Fibroblast of villous mesenchyme (primary cell): ENCODE results near the gene CLCN4. TPM values are rescaled to one million over a fixed set of nuclear protein-coding genes. Genes with fewer than 3 reads are reported as not detected.
A peak's percentile ranks its signal among the peaks of the same experiment; 100 is the strongest.

Source experiments
- DNase-seq: peaks from one replicate; pipeline ENCODE4 v3.0.0-alpha.2; 2010; ENCODE audit warnings: low read depth
- H3K4me3 ChIP-seq: 2 replicates; pipeline ENCODE4 v1.5.1; 2011; ENCODE audit warnings: low read depth, mild to moderate bottlenecking, low read length
- total RNA-seq: library from RNA; depleted of rRNA; stranded (reverse); fragments of >200 nt; gene quantifications from 2 replicates; pipeline ENCODE4 v1.2.3, GENCODE V29; 2012
- TF ChIP-seq, protein P1 (sequence below): IDR thresholded peaks from 2 replicates; pipeline ENCODE4 v1.5.1; 2012; ENCODE audit warnings: low read depth, mild to moderate bottlenecking, low read length; ENCODE audit not compliant: insufficient read depth

CLCN4 gene
- total RNA-seq, 1 donor, result 1.3 TPM

DNA sequence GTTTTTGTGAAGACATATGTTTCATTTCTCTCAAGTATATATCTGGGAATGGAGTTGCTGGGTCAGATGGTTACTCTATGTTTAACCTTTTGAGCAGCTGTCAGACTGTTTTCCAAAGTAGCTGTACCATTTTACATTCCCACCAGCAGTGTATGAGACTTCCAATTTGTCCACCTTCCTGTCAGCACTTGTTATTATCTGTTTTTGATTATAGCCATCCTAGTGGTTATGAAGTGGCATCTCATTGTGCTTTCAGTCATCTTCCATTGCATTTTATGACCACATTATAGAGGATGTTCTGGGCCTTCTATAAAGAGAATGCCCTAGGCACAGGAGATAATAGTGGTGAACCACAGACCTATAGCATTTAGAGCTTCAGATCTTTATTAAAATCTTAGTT is 39.2 kb downstream of the CLCN4 start:
- H3K4me3 ChIP-seq, result no peak overlapping the region
- TF ChIP-seq, protein P1, sequence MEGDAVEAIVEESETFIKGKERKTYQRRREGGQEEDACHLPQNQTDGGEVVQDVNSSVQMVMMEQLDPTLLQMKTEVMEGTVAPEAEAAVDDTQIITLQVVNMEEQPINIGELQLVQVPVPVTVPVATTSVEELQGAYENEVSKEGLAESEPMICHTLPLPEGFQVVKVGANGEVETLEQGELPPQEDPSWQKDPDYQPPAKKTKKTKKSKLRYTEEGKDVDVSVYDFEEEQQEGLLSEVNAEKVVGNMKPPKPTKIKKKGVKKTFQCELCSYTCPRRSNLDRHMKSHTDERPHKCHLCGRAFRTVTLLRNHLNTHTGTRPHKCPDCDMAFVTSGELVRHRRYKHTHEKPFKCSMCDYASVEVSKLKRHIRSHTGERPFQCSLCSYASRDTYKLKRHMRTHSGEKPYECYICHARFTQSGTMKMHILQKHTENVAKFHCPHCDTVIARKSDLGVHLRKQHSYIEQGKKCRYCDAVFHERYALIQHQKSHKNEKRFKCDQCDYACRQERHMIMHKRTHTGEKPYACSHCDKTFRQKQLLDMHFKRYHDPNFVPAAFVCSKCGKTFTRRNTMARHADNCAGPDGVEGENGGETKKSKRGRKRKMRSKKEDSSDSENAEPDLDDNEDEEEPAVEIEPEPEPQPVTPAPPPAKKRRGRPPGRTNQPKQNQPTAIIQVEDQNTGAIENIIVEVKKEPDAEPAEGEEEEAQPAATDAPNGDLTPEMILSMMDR, result no peak
- DNase-seq, result no peak

DNA sequence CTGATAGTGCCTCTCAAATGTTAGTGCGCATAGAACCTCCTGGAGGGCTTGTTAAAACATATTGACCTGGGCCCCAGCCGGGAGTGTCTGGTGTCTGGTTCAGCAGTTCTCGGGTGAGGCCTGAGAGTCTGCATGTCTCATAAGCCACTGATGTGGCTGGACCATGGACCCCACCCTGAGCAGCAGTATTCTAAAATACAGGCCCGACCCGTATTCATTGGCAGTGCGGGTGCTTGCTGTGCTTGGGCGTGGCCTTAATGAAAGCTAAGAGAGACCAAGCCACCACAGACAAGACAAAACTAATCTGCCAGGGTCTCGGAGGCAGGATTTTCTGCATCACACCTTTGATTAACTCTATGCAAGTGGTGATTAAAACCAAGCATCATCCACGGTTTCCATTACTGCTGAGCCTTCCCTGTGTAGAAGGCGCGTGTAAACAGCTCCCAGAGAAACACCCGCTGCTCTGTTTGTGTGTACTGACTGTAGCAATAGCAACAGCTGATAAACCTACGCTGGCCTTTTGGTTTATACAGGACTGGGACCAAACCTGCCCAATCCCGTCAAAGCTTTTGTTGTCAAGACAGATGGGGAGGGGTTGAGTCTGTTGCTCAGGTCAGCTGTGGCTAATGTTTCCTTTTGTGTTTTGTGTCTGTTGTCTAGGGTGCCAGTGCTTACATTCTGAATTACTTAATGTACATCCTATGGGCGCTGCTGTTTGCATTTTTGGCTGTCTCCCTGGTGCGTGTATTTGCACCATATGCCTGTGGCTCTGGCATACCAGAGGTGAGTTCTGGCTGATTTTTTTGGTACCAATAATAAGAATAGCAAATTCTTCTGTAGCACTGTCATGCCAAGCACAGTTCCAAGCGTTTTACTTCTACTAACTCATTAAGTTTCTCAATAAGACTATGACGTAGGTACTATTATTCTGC is 40.8 kb downstream of the CLCN4 start:
- no peak overlapping the region for H3K4me3 ChIP-seq
- peak; percentile 68 for DNase-seq
- TF ChIP-seq, protein P1, result no peak

DNA sequence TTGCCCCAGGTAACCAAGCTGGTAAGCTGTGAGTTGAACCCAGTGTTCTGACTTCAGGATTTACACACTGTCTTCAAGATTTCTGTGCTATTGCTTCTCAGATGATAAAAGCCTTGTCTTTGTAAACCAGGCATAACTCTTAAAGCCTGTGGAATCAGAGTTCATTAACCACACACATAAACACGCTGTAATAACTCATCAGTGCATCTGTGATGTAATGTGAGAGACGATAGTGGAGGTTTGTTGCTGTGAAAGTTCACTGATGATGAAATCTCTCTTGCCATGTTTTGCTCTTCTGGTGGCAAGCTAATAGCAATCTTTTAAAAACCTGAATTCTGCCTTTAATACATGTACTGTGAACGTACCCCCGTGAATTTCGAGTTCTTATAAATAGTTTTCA is 41.5 kb downstream of the CLCN4 start:
- DNase-seq, result peak; percentile 96
- TF ChIP-seq, protein P1, result no peak
- no peak overlapping the region for H3K4me3 ChIP-seq

DNA sequence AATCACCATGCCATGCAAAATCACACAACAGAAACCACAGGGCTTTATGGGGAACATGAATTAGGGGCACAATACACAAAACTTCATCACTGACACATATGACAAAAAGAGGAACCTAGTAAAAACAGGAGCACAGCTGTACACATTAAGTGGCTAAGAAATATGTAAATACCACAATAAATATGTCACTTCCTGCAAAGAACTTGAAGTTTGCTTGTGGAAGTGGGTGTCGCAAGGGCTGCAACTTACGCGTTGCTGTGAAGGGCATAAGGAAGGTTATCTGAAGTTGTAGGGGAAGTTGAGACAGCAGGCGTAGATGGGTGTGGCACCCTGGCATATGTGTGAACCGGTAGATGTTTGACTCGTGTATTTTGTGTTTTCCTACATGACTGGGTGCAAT is 42.4 kb downstream of the CLCN4 start:
- TF ChIP-seq, protein P1, result no peak
- H3K4me3 ChIP-seq, result no peak overlapping the region
- peak; percentile 97 for DNase-seq

DNA sequence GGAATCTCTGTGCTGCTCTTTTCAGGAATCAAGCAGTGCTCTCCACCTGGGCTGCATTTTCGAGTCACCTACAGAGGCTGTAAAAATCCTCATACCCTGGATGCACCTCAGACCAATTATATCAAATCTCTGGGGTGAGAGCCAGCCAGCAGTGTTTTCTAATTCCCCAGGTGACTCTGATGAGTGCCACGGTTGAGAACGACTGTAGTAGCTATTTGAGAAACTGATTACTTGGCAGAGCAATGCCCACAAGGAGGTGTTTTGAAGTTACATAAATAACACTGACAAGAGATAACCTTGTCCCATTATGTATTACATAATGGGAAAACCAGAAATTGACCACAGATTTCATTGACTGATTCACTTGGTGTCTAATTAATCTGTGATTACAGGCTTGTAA is 46.8 kb downstream of the CLCN4 start:
- H3K4me3 ChIP-seq, result no peak overlapping the region
- DNase-seq, result no peak
- TF ChIP-seq, protein P1, result no peak

DNA sequence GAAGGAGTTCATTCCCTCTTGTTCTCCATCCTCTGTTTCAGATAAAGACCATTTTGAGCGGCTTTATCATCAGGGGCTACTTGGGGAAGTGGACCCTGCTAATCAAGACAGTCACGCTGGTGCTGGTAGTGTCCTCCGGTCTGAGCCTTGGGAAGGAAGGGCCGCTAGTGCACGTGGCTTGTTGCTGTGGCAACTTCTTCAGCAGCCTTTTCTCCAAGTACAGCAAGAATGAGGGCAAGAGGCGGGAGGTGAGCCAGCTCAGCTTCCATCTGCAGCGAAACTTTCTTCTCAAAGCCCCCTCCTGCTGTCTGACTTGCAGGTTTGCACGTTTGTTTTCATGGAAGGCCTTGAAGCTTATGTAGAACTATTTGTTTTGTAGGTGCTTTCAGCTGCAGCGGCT is 49.5 kb downstream of the CLCN4 start:
- TF ChIP-seq, protein P1, result no peak
- no peak overlapping the region for H3K4me3 ChIP-seq
- no peak for DNase-seq
